ENCODE measurements around the gene PTCHD1. TPM values are rescaled to one million over a fixed set of nuclear protein-coding genes. Genes with fewer than 3 reads are reported as not detected.

The PTCHD1 gene
- total and polyA plus RNA-seq, 9 of the 15 experiments (the other 6 are each of a cell fraction or from before 2014, with no cell fraction given): not detected

DNA sequence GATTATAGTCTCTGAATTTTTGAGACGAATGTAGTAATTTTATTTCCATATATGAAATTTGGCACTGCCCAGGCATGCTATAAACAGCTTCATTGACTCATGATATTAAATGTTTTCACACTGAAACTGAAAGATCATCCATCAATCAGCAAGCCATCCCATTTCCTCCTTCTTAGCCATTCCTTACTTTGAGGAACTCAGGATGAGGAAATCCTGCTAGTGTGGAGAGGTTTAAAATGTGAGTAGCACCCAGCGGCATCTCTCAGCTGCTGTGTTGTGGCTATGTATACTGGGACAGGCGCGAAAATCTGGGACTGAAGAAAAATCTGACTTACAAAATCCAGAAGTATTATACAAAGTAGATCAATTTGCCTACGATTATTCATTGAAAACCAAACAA is 52.1 kb downstream of the PTCHD1 start:
- no peak overlapping the region for H2AFZ ChIP-seq (ENCODE audit: low read depth, low read length)
- H3K4me3 ChIP-seq: no peak overlapping the region
- no peak overlapping the region for H3K27ac ChIP-seq (ENCODE audit: extremely low read depth, low read depth, low read length)
- H4K20me1 ChIP-seq (replicated peaks; ENCODE audit: control insufficient read depth, insufficient read depth, low read length): no peaks in the 10 kb centered on the region
- FAIRE-seq (no peak), ATAC-seq (no peak), DNase-seq (ENCODE audit: extremely low read depth in 1 of 4, low spot score in 3 of 4) (no peak)
- H3K79me2 ChIP-seq (ENCODE audit: control insufficient read depth, insufficient read depth, low read length): no peaks in the 10 kb centered on the region
- ChIA-PET CTCF (ENCODE audit: low intra/inter-chr PET ratio) (no interaction called here), POLR2A (interaction anchor here (0.5 to 1.3 kb wide), 2 partner anchors 9 to 218 kb away, joined by 3 read pairs; no protein-coding TSS in a partner anchor)
- no peaks in the 10 kb centered on the region for H3K9me1 ChIP-seq (ENCODE audit: control insufficient read depth, insufficient read depth, low read length)
- intact Hi-C loops (cut with micrococcal nuclease) (no loop called here), in situ Hi-C loops (cut with MboI) (no loop called here)
- 0% methylated on average over 5 of the region's 5 CpGs for WGBS (ENCODE audit: insufficient coverage, low coverage, missing lambda C conversion rate)
- no peaks in the 10 kb centered on the region for H3K36me3 ChIP-seq (ENCODE audit: control insufficient read depth, insufficient read depth, low read length)
- no TSS peak for BruUV-seq (replicated peaks)
- no peak overlapping the region for H3K4me2 ChIP-seq (ENCODE audit: insufficient read depth, low read length)
- H3K27me3 ChIP-seq (ENCODE audit: control insufficient read depth in 2 of 2, insufficient read depth in 2 of 2, low read length in 2 of 2): no peaks in the 10 kb centered on the region
- H3K9me3 ChIP-seq (replicated peaks; ENCODE audit: control insufficient read depth, insufficient read depth, low read depth, low read length): no peaks in the 10 kb centered on the region
- no peak overlapping the region for H3K9ac ChIP-seq (ENCODE audit: insufficient read depth in 1 of 2, low read depth in 2 of 2, low read length in 2 of 2)
- no peaks in the 10 kb centered on the region for H3K4me1 ChIP-seq (replicated peaks in 1 of 2; ENCODE audit: control insufficient read depth in 2 of 2, insufficient read depth in 2 of 2, low read length in 2 of 2)
- TF ChIP-seq DPF2 (IDR thresholded peaks at IDR 0.05) (no peak), TAF15 (IDR thresholded peaks at IDR 0.05; ENCODE audit: low read depth, low read length) (no peak), ZKSCAN8 (CRISPR knock-in tag; IDR thresholded peaks at IDR 0.05) (no peak), HDAC6 (IDR thresholded peaks at IDR 0.05; ENCODE audit: low read depth, low read length) (no peak), ZNF12 (CRISPR knock-in tag; IDR thresholded peaks at IDR 0.05) (no peak), FOXJ3 (CRISPR knock-in tag; IDR thresholded peaks at IDR 0.05) (no peak), PHF21A (IDR thresholded peaks at IDR 0.05; ENCODE audit: borderline replicate concordance, low read depth) (no peak)
- TF ChIP-seq, protein P1, sequence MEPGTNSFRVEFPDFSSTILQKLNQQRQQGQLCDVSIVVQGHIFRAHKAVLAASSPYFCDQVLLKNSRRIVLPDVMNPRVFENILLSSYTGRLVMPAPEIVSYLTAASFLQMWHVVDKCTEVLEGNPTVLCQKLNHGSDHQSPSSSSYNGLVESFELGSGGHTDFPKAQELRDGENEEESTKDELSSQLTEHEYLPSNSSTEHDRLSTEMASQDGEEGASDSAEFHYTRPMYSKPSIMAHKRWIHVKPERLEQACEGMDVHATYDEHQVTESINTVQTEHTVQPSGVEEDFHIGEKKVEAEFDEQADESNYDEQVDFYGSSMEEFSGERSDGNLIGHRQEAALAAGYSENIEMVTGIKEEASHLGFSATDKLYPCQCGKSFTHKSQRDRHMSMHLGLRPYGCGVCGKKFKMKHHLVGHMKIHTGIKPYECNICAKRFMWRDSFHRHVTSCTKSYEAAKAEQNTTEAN (CRISPR knock-in tag; IDR thresholded peaks at IDR 0.05): no peak
- TF ChIP-seq, protein P2, sequence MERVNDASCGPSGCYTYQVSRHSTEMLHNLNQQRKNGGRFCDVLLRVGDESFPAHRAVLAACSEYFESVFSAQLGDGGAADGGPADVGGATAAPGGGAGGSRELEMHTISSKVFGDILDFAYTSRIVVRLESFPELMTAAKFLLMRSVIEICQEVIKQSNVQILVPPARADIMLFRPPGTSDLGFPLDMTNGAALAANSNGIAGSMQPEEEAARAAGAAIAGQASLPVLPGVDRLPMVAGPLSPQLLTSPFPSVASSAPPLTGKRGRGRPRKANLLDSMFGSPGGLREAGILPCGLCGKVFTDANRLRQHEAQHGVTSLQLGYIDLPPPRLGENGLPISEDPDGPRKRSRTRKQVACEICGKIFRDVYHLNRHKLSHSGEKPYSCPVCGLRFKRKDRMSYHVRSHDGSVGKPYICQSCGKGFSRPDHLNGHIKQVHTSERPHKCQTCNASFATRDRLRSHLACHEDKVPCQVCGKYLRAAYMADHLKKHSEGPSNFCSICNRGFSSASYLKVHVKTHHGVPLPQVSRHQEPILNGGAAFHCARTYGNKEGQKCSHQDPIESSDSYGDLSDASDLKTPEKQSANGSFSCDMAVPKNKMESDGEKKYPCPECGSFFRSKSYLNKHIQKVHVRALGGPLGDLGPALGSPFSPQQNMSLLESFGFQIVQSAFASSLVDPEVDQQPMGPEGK (CRISPR knock-in tag; IDR thresholded peaks at IDR 0.05; ENCODE audit: borderline replicate concordance): no peak
- TF ChIP-seq, protein P3, sequence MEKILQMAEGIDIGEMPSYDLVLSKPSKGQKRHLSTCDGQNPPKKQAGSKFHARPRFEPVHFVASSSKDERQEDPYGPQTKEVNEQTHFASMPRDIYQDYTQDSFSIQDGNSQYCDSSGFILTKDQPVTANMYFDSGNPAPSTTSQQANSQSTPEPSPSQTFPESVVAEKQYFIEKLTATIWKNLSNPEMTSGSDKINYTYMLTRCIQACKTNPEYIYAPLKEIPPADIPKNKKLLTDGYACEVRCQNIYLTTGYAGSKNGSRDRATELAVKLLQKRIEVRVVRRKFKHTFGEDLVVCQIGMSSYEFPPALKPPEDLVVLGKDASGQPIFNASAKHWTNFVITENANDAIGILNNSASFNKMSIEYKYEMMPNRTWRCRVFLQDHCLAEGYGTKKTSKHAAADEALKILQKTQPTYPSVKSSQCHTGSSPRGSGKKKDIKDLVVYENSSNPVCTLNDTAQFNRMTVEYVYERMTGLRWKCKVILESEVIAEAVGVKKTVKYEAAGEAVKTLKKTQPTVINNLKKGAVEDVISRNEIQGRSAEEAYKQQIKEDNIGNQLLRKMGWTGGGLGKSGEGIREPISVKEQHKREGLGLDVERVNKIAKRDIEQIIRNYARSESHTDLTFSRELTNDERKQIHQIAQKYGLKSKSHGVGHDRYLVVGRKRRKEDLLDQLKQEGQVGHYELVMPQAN (IDR thresholded peaks at IDR 0.05; ENCODE audit: borderline replicate concordance): no peak
- TF ChIP-seq, protein P4, sequence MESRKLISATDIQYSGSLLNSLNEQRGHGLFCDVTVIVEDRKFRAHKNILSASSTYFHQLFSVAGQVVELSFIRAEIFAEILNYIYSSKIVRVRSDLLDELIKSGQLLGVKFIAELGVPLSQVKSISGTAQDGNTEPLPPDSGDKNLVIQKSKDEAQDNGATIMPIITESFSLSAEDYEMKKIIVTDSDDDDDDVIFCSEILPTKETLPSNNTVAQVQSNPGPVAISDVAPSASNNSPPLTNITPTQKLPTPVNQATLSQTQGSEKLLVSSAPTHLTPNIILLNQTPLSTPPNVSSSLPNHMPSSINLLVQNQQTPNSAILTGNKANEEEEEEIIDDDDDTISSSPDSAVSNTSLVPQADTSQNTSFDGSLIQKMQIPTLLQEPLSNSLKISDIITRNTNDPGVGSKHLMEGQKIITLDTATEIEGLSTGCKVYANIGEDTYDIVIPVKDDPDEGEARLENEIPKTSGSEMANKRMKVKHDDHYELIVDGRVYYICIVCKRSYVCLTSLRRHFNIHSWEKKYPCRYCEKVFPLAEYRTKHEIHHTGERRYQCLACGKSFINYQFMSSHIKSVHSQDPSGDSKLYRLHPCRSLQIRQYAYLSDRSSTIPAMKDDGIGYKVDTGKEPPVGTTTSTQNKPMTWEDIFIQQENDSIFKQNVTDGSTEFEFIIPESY (CRISPR knock-in tag; IDR thresholded peaks at IDR 0.05): no peak
- TF ChIP-seq, protein P5, sequence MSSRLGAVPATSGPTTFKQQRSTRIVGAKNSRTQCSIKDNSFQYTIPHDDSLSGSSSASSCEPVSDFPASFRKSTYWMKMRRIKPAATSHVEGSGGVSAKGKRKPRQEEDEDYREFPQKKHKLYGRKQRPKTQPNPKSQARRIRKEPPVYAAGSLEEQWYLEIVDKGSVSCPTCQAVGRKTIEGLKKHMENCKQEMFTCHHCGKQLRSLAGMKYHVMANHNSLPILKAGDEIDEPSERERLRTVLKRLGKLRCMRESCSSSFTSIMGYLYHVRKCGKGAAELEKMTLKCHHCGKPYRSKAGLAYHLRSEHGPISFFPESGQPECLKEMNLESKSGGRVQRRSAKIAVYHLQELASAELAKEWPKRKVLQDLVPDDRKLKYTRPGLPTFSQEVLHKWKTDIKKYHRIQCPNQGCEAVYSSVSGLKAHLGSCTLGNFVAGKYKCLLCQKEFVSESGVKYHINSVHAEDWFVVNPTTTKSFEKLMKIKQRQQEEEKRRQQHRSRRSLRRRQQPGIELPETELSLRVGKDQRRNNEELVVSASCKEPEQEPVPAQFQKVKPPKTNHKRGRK (tag; IDR thresholded peaks at IDR 0.05): no peak

Data from K562 (cell line).